Liver (tissue), 3 donors: ENCODE results near the gene SMARCD2.
"Not testable (repeated sequence)": the region's sequence is repeated elsewhere in the genome, so short reads cannot be mapped to it uniquely, and the experiment has no call there.

Experiments
- EGR1 ChIP-seq, 2 donors: IDR thresholded peaks; 2 replicates each; pipeline ENCODE4 v1.6.1; 2016 to 2018; ENCODE audit warnings: antibody characterized with exemption in 2 of 2, low read depth in 2 of 2
- GABPA ChIP-seq, 2 donors: IDR thresholded peaks in 1 of 2; conservative IDR thresholded peaks in 1 of 2; 2 replicates each; pipeline ENCODE4 v1.6.1; 2016; ENCODE audit warnings: antibody characterized with exemption in 2 of 2, mild to moderate bottlenecking in 1 of 2, moderate library complexity in 1 of 2
- HNF4G ChIP-seq: IDR thresholded peaks from 2 replicates; pipeline ENCODE4 v1.6.1; 2016; ENCODE audit warnings: antibody characterized with exemption
- RAD21 ChIP-seq, 2 donors: IDR thresholded peaks; 2 replicates each; pipeline ENCODE4 v1.6.1; 2016; ENCODE audit warnings: antibody characterized with exemption in 2 of 2, mild to moderate bottlenecking in 2 of 2
- TAF1 ChIP-seq: conservative IDR thresholded peaks from 2 replicates; pipeline ENCODE4 v1.6.1; 2016; ENCODE audit warnings: antibody characterized with exemption, mild to moderate bottlenecking
- YY1 ChIP-seq: IDR thresholded peaks from 2 replicates; pipeline ENCODE4 v1.6.1; 2016; ENCODE audit warnings: antibody characterized with exemption, mild to moderate bottlenecking
- TF ChIP-seq, protein P1 (sequence below): fragments of 150-350 bp; IDR thresholded peaks from 2 replicates; pipeline ENCODE4 v1.5.1; 2017; ENCODE audit warnings: improper control_type of control experiment, low read depth, low read length; ENCODE audit not compliant: missing input control
- TF ChIP-seq, protein P2 (sequence below): IDR thresholded peaks from 2 replicates; pipeline ENCODE4 v1.6.1; 2016; ENCODE audit warnings: antibody characterized with exemption
- TF ChIP-seq, protein P3 (sequence below): IDR thresholded peaks from 2 replicates; pipeline ENCODE4 v1.6.1; 2016; ENCODE audit warnings: antibody characterized with exemption
- TF ChIP-seq, protein P4 (sequence below): IDR thresholded peaks from 2 replicates; pipeline ENCODE4 v1.6.1; 2016; ENCODE audit warnings: antibody characterized with exemption, mild to moderate bottlenecking
- TF ChIP-seq, protein P5 (sequence below): IDR thresholded peaks from 2 replicates; pipeline ENCODE4 v1.6.1; 2016; ENCODE audit warnings: antibody characterized with exemption
- donor health status: healthy.
- donor health status: healthy.

DNA sequence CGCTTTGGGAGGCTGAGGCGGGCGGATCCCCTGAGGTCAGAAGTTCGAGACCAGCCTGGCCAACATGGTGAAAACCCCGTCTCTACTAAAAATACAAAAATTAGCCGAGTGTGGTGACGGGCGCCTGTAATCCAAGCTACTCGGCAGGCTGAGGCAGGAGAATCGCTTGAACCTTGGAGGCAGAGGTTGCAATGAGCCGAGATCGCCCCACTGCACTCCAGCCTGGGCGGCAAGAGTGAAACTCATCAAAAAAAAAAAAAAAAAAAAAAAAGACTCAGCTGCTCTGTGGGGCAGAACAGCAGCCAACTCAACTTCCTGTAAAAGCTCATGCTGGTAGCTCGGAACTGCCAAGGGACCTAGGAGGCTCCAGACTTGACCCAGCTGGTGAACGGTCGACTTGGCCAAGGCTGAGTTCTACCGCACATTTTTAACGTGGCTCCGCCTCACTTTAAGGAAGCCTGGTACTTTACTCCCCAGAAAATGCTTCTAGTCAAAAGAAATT, 953 bp upstream of the SMARCD2 start:
- TF ChIP-seq, protein P1, sequence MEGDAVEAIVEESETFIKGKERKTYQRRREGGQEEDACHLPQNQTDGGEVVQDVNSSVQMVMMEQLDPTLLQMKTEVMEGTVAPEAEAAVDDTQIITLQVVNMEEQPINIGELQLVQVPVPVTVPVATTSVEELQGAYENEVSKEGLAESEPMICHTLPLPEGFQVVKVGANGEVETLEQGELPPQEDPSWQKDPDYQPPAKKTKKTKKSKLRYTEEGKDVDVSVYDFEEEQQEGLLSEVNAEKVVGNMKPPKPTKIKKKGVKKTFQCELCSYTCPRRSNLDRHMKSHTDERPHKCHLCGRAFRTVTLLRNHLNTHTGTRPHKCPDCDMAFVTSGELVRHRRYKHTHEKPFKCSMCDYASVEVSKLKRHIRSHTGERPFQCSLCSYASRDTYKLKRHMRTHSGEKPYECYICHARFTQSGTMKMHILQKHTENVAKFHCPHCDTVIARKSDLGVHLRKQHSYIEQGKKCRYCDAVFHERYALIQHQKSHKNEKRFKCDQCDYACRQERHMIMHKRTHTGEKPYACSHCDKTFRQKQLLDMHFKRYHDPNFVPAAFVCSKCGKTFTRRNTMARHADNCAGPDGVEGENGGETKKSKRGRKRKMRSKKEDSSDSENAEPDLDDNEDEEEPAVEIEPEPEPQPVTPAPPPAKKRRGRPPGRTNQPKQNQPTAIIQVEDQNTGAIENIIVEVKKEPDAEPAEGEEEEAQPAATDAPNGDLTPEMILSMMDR: not testable (repeated sequence)
- TF ChIP-seq, protein P2, sequence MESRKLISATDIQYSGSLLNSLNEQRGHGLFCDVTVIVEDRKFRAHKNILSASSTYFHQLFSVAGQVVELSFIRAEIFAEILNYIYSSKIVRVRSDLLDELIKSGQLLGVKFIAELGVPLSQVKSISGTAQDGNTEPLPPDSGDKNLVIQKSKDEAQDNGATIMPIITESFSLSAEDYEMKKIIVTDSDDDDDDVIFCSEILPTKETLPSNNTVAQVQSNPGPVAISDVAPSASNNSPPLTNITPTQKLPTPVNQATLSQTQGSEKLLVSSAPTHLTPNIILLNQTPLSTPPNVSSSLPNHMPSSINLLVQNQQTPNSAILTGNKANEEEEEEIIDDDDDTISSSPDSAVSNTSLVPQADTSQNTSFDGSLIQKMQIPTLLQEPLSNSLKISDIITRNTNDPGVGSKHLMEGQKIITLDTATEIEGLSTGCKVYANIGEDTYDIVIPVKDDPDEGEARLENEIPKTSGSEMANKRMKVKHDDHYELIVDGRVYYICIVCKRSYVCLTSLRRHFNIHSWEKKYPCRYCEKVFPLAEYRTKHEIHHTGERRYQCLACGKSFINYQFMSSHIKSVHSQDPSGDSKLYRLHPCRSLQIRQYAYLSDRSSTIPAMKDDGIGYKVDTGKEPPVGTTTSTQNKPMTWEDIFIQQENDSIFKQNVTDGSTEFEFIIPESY: not testable (repeated sequence)
- not testable (repeated sequence) for TF ChIP-seq EGR1 (IDR thresholded peaks at IDR 0.05; ENCODE audit: low read depth in 2 of 2); YY1; HNF4G; TAF1; RAD21 (IDR thresholded peaks at IDR 0.05); GABPA (IDR thresholded peaks at IDR 0.05 in 1 of 2, conservative IDR thresholded peaks at IDR 0.05 in 1 of 2)
- TF ChIP-seq, protein P3, sequence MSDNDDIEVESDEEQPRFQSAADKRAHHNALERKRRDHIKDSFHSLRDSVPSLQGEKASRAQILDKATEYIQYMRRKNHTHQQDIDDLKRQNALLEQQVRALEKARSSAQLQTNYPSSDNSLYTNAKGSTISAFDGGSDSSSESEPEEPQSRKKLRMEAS: not testable (repeated sequence)
- TF ChIP-seq, protein P4, sequence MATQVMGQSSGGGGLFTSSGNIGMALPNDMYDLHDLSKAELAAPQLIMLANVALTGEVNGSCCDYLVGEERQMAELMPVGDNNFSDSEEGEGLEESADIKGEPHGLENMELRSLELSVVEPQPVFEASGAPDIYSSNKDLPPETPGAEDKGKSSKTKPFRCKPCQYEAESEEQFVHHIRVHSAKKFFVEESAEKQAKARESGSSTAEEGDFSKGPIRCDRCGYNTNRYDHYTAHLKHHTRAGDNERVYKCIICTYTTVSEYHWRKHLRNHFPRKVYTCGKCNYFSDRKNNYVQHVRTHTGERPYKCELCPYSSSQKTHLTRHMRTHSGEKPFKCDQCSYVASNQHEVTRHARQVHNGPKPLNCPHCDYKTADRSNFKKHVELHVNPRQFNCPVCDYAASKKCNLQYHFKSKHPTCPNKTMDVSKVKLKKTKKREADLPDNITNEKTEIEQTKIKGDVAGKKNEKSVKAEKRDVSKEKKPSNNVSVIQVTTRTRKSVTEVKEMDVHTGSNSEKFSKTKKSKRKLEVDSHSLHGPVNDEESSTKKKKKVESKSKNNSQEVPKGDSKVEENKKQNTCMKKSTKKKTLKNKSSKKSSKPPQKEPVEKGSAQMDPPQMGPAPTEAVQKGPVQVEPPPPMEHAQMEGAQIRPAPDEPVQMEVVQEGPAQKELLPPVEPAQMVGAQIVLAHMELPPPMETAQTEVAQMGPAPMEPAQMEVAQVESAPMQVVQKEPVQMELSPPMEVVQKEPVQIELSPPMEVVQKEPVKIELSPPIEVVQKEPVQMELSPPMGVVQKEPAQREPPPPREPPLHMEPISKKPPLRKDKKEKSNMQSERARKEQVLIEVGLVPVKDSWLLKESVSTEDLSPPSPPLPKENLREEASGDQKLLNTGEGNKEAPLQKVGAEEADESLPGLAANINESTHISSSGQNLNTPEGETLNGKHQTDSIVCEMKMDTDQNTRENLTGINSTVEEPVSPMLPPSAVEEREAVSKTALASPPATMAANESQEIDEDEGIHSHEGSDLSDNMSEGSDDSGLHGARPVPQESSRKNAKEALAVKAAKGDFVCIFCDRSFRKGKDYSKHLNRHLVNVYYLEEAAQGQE: not testable (repeated sequence)
- TF ChIP-seq, protein P5, sequence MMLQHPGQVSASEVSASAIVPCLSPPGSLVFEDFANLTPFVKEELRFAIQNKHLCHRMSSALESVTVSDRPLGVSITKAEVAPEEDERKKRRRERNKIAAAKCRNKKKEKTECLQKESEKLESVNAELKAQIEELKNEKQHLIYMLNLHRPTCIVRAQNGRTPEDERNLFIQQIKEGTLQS: not testable (repeated sequence)
